ENCODE data around the gene SFRP2.

The SFRP2 gene

DNA sequence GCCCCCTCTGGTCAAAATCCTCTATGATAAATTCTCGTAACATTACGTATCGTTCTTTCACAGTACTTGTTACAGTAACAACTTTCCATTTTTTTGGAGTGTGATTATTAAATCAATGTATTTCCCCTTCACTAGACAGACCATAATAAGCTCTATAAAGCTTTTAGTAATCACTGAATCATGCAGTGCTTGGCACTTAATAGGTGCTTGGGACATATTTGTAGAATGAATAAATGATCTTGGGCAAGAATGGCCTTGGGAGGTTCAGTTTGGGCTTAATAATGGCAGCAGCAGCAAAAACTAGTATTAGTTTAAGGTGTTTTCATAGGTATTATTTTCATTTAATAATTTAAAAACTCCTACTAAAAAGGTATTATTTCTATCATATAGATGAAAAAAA, 33.4 kb upstream of the SFRP2 start:
- Histone ChIP-seq H3K4me3 (ENCODE audit: low read depth in 1 of 5, low read length in 5 of 5) (no peak overlapping the region), H3K27ac (ENCODE audit: low read depth, low read length) (no peak overlapping the region), H3K9me3 (ENCODE audit: control insufficient read depth in 5 of 5, low read length in 5 of 5) (no peaks in the 10 kb centered on the region), H3K36me3 (ENCODE audit: control insufficient read depth in 5 of 5, insufficient read depth in 5 of 5, low read length in 5 of 5) (no peaks in the 10 kb centered on the region), H3K4me1 (ENCODE audit: control insufficient read depth in 5 of 5, insufficient read depth in 5 of 5, low read length in 5 of 5) (no peaks in the 10 kb centered on the region), H3K9ac (ENCODE audit: low read length in 5 of 5) (no peak overlapping the region), H3K27me3 (ENCODE audit: control insufficient read depth in 5 of 5, insufficient read depth in 4 of 5, low read length in 5 of 5) (peaks cover 0 to 2% (median 0%) of the 10 kb centered on the region in 5 donors)

DNA sequence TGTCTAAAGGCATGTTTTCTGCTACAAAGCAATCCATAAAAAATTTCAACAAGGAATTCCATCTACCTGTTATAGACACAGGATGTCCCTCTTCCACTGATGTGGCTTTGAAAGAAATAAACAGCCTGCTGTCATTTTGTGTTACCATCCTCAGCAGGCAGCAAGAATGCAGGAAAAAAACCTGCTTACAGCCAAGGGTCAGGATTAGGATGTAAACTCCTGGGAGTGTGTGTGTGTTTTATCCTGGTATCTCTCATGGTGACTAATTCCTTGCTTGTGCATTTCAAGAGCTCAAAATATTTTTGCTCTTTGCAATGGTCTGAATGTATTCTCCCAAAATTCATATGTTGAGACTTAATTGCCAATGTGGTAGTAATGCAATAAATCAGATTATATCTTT, 28.6 kb upstream of the SFRP2 start:
- no peaks in the 10 kb centered on the region for H3K36me3 ChIP-seq (ENCODE audit: control insufficient read depth in 5 of 5, insufficient read depth in 5 of 5, low read length in 5 of 5)

DNA sequence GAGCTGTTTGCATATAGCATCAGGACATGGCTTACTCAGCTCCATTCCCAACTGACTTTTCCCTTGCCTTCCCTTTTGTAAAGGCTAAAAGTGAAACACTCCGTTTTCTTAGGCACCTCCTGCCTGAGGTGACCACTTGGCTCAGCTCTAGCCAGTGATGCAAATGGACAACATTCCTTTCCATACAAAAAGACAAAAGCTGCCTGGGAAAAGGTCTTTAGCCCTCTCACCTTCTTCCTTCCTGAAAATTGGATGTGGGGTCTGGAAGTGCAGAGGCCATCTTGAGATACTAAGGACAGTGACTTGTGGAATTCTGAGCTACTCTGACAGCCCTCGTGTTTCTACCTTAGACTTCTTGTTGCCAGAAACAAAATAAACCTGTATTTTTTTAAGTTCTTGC, 27.7 kb upstream of the SFRP2 start:
- H3K36me3 ChIP-seq (ENCODE audit: control insufficient read depth in 5 of 5, insufficient read depth in 5 of 5, low read length in 5 of 5): no peaks in the 10 kb centered on the region
- no peak overlapping the region for H3K4me3 ChIP-seq (ENCODE audit: low read depth in 1 of 5, low read length in 5 of 5)
- H3K9me3 ChIP-seq (ENCODE audit: control insufficient read depth in 5 of 5, low read length in 5 of 5): no peaks in the 10 kb centered on the region
- peaks cover 0 to 5% (median 0%) of the 10 kb centered on the region in 5 donors for H3K4me1 ChIP-seq (ENCODE audit: control insufficient read depth in 5 of 5, insufficient read depth in 5 of 5, low read length in 5 of 5)
- no peak overlapping the region for H3K9ac ChIP-seq (ENCODE audit: low read length in 5 of 5)
- H3K27ac ChIP-seq (ENCODE audit: low read depth, low read length): no peak overlapping the region
- peaks cover 0 to 2% (median 0%) of the 10 kb centered on the region in 5 donors for H3K27me3 ChIP-seq (ENCODE audit: control insufficient read depth in 5 of 5, insufficient read depth in 4 of 5, low read length in 5 of 5)

More for the DNA sequence above, 28.6 kb upstream of the SFRP2 start:
- peaks cover 0 to 5% (median 0%) of the 10 kb centered on the region in 5 donors for H3K4me1 ChIP-seq (ENCODE audit: control insufficient read depth in 5 of 5, insufficient read depth in 5 of 5, low read length in 5 of 5)
- no peak overlapping the region for H3K27ac ChIP-seq (ENCODE audit: low read depth, low read length)
- H3K9me3 ChIP-seq (ENCODE audit: control insufficient read depth in 5 of 5, low read length in 5 of 5): no peaks in the 10 kb centered on the region
- H3K27me3 ChIP-seq (ENCODE audit: control insufficient read depth in 5 of 5, insufficient read depth in 4 of 5, low read length in 5 of 5): peaks cover 0 to 2% (median 0%) of the 10 kb centered on the region in 5 donors
- no peak overlapping the region for H3K4me3 ChIP-seq (ENCODE audit: low read depth in 1 of 5, low read length in 5 of 5)
- no peak overlapping the region for H3K9ac ChIP-seq (ENCODE audit: low read length in 5 of 5)

DNA sequence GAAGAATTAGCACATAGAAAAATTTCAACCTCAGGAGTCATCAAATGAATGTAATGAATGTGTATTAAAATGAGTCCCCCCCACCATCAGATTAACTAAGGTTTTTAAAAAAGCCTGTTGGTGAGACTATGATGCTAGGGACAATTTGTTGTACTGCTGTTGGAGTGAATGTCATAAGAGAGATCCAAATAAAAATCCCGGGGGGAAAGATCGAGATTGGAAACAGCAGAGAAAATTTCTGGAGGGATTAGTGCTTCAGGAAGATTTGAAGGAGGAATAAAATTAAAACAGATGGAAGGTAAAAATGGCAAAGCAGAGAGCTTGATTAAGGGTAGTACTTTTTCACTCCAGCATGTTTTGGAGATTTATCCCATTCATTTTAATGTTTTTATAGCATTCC, 25.9 kb upstream of the SFRP2 start:
- Histone ChIP-seq H3K4me1 (ENCODE audit: control insufficient read depth in 5 of 5, insufficient read depth in 5 of 5, low read length in 5 of 5) (peaks cover 0 to 5% (median 0%) of the 10 kb centered on the region in 5 donors), H3K36me3 (ENCODE audit: control insufficient read depth in 5 of 5, insufficient read depth in 5 of 5, low read length in 5 of 5) (no peaks in the 10 kb centered on the region), H3K9ac (ENCODE audit: low read length in 5 of 5) (no peak overlapping the region), H3K27me3 (ENCODE audit: control insufficient read depth in 5 of 5, insufficient read depth in 4 of 5, low read length in 5 of 5) (peaks cover 0 to 2% (median 0%) of the 10 kb centered on the region in 5 donors), H3K27ac (ENCODE audit: low read depth, low read length) (no peak overlapping the region), H3K4me3 (ENCODE audit: low read depth in 1 of 5, low read length in 5 of 5) (no peak overlapping the region), H3K9me3 (ENCODE audit: control insufficient read depth in 5 of 5, low read length in 5 of 5) (no peaks in the 10 kb centered on the region)

DNA sequence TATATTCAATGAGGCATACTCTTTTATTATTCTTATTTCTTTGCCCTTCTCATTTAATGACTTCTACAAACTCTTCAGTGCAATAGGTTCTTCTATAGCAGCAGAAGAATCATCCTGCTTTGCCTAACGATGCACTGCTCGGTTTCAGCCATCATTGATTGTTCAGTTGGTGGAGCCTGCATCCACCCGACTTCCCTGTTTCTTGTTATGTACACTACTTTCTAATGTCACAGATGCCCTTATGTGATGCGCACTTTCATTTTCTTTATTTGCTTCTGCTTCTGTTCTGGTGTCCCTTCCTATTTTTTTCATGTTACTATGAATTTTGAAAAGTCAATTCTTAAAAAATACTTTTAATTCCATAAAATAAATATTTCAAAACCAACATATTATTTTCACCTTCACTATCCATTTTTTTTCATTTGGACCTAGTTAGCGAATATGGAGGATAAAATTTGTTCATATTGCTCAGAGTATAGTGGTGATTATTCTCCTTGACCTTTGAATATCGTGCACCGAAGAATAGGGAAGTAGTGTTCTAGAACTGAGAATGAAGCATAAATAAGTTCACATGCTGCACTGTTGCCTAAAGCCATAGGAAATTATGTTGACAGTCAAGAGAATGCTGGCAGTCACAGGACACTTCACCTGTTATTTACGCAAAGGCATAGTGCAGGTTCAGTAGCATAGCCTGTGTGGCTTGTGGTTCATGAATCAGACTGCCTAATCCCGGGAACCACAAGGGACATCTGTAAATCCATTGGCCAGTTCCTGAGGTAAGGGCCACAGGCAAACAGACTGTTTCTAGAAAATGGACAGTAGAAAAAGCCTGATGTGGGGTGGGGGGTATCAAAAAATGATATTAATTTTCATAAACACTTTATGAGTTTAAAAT, 21.3 kb upstream of the SFRP2 start:
- Histone ChIP-seq H3K27ac (ENCODE audit: low read depth, low read length) (no peak overlapping the region), H3K36me3 (ENCODE audit: control insufficient read depth in 5 of 5, insufficient read depth in 5 of 5, low read length in 5 of 5) (no peaks in the 10 kb centered on the region), H3K4me3 (ENCODE audit: low read depth in 1 of 5, low read length in 5 of 5) (no peak overlapping the region), H3K9ac (ENCODE audit: low read length in 5 of 5) (no peak overlapping the region), H3K9me3 (ENCODE audit: control insufficient read depth in 5 of 5, low read length in 5 of 5) (no peaks in the 10 kb centered on the region), H3K27me3 (ENCODE audit: control insufficient read depth in 5 of 5, insufficient read depth in 4 of 5, low read length in 5 of 5) (no peaks in the 10 kb centered on the region), H3K4me1 (ENCODE audit: control insufficient read depth in 5 of 5, insufficient read depth in 5 of 5, low read length in 5 of 5) (peaks cover 0 to 5% (median 0%) of the 10 kb centered on the region in 5 donors)

DNA sequence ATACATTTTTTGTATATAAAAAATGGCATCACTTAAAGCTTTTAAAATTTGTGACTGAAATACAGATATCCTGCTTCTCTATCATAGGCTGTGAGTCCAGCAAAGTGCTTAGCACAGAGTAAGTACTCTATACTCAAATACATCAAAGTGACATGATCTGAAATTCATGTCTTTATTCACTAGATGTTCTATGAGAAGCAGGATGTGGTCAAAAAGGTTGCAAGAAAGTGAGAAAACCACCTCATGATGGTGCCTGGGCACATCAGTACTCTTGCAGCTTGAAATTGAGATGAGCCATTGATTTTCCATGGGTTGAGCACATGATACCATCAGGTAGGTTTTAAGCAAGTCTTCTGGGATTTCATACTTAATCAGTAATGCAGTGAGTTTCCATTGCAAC, 20.4 kb upstream of the SFRP2 start:
- H3K9ac ChIP-seq (ENCODE audit: low read length in 5 of 5): no peak overlapping the region
- H3K27ac ChIP-seq (ENCODE audit: low read depth, low read length): no peak overlapping the region

DNA sequence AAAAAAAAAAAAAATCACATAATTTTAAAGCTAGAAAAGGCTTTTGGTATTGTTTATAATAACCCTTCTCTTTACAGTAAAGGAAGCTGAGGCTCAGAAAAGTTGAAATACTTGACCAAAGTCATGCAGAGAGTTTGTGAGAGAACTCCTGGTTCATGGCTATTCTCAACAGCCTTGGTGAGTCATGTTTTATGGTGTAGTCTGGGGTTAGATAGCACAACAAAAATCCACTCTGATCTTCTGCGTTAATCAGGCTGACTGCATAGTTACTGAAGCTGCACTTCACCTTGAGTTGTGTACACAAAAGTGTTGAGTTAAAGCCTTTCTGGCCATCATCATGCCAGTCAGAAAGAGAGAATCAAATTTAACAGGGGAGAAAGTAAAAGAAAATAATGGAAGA, 19.3 kb upstream of the SFRP2 start:
- H3K27me3 ChIP-seq (ENCODE audit: control insufficient read depth in 5 of 5, insufficient read depth in 4 of 5, low read length in 5 of 5): no peaks in the 10 kb centered on the region
- no peak overlapping the region for H3K9ac ChIP-seq (ENCODE audit: low read length in 5 of 5)
- no peaks in the 10 kb centered on the region for H3K9me3 ChIP-seq (ENCODE audit: control insufficient read depth in 5 of 5, low read length in 5 of 5)
- no peaks in the 10 kb centered on the region for H3K36me3 ChIP-seq (ENCODE audit: control insufficient read depth in 5 of 5, insufficient read depth in 5 of 5, low read length in 5 of 5)
- H3K27ac ChIP-seq (ENCODE audit: low read depth, low read length): no peak overlapping the region
- no peak overlapping the region for H3K4me3 ChIP-seq (ENCODE audit: low read depth in 1 of 5, low read length in 5 of 5)
- peaks cover 0 to 5% (median 0%) of the 10 kb centered on the region in 5 donors for H3K4me1 ChIP-seq (ENCODE audit: control insufficient read depth in 5 of 5, insufficient read depth in 5 of 5, low read length in 5 of 5)

More for the DNA sequence above, 20.4 kb upstream of the SFRP2 start:
- Histone ChIP-seq H3K27me3 (ENCODE audit: control insufficient read depth in 5 of 5, insufficient read depth in 4 of 5, low read length in 5 of 5) (no peaks in the 10 kb centered on the region), H3K36me3 (ENCODE audit: control insufficient read depth in 5 of 5, insufficient read depth in 5 of 5, low read length in 5 of 5) (no peaks in the 10 kb centered on the region), H3K9me3 (ENCODE audit: control insufficient read depth in 5 of 5, low read length in 5 of 5) (no peaks in the 10 kb centered on the region), H3K4me1 (ENCODE audit: control insufficient read depth in 5 of 5, insufficient read depth in 5 of 5, low read length in 5 of 5) (peaks cover 0 to 5% (median 0%) of the 10 kb centered on the region in 5 donors), H3K4me3 (ENCODE audit: low read depth in 1 of 5, low read length in 5 of 5) (no peak overlapping the region)

DNA sequence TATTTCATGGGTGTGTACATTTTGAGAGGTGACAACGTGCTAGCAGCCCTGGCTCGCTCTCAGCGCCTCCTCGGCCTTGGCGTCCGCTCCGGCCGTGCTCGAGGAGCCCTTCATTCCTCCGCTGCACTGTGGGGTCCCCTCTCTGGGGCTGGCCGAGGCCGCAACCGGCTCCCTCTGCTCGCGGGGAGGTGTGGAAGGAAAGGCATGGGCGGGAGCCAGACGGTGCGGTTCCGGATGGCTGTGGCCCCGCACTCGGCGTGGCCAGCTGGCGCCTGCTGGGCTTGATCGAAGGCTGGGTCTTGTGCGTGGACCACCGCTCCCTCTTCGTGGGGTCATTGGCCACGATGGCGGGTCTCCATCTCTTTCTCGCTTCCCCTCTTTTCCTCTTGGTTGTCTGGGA, 17.2 kb upstream of the SFRP2 start:
- no peaks in the 10 kb centered on the region for H3K36me3 ChIP-seq (ENCODE audit: control insufficient read depth in 5 of 5, insufficient read depth in 5 of 5, low read length in 5 of 5)
- H3K9me3 ChIP-seq (ENCODE audit: control insufficient read depth in 5 of 5, low read length in 5 of 5): no peaks in the 10 kb centered on the region
- peaks cover 0 to 8% (median 0%) of the 10 kb centered on the region in 5 donors for H3K4me1 ChIP-seq (ENCODE audit: control insufficient read depth in 5 of 5, insufficient read depth in 5 of 5, low read length in 5 of 5)
- no peak overlapping the region for H3K4me3 ChIP-seq (ENCODE audit: low read depth in 1 of 5, low read length in 5 of 5)
- no peak overlapping the region for H3K27ac ChIP-seq (ENCODE audit: low read depth, low read length)
- no peaks in the 10 kb centered on the region for H3K27me3 ChIP-seq (ENCODE audit: control insufficient read depth in 5 of 5, insufficient read depth in 4 of 5, low read length in 5 of 5)
- no peak overlapping the region for H3K9ac ChIP-seq (ENCODE audit: low read length in 5 of 5)

DNA sequence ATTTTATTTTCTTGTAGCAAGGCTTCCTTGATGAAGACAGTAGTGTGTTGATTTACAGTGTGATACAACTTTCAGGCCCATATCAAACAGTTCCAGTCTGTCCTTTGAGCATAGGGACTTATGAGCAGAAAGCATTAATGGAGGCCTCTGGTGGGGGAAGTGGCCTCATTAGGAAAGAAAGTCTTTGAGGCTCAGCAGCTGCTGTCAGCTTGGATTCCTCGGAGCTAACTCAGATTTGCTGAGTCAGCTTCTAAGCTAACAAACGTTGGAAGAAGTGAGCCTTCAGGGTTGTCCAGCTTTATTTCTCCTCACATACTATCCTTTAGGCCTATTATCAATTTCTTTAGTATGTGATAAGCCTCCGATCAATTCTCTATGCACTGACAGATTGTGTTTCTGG, 15.8 kb upstream of the SFRP2 start:
- peaks cover 0 to 8% (median 0%) of the 10 kb centered on the region in 5 donors for H3K4me1 ChIP-seq (ENCODE audit: control insufficient read depth in 5 of 5, insufficient read depth in 5 of 5, low read length in 5 of 5)
- H3K4me3 ChIP-seq (ENCODE audit: low read depth in 1 of 5, low read length in 5 of 5): no peak overlapping the region
- no peak overlapping the region for H3K9ac ChIP-seq (ENCODE audit: low read length in 5 of 5)
- H3K9me3 ChIP-seq (ENCODE audit: control insufficient read depth in 5 of 5, low read length in 5 of 5): no peaks in the 10 kb centered on the region
- H3K27me3 ChIP-seq (ENCODE audit: control insufficient read depth in 5 of 5, insufficient read depth in 4 of 5, low read length in 5 of 5): no peaks in the 10 kb centered on the region
- H3K36me3 ChIP-seq (ENCODE audit: control insufficient read depth in 5 of 5, insufficient read depth in 5 of 5, low read length in 5 of 5): no peaks in the 10 kb centered on the region
- H3K27ac ChIP-seq (ENCODE audit: low read depth, low read length): no peak overlapping the region

DNA sequence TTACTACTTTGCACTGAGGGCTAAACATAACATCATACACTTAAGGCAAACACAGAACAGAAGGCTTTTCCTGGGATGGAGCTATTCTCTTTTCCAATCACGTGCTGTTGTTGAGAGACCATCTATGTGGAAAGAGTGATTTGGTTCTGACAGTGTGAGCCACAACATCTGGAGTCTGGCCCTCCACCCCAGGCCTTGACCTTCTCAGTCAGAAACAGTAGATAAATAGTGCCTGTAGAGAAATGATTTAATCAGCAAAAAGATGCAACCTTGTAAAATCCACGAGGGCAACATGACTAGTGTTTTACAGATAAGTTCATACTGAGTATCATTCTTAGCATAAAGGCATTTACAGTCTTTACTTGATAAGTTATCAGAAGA, 10.8 kb upstream of the SFRP2 start:
- peaks cover 0 to 12% (median 2%) of the 10 kb centered on the region in 5 donors for H3K4me1 ChIP-seq (ENCODE audit: control insufficient read depth in 5 of 5, insufficient read depth in 5 of 5, low read length in 5 of 5)
- H3K9ac ChIP-seq (ENCODE audit: low read length in 5 of 5): no peak overlapping the region
- H3K4me3 ChIP-seq (ENCODE audit: low read depth in 1 of 5, low read length in 5 of 5): no peak overlapping the region
- no peaks in the 10 kb centered on the region for H3K36me3 ChIP-seq (ENCODE audit: control insufficient read depth in 5 of 5, insufficient read depth in 5 of 5, low read length in 5 of 5)
- H3K27ac ChIP-seq (ENCODE audit: low read depth, low read length): no peak overlapping the region
- H3K27me3 ChIP-seq (ENCODE audit: control insufficient read depth in 5 of 5, insufficient read depth in 4 of 5, low read length in 5 of 5): no peaks in the 10 kb centered on the region
- H3K9me3 ChIP-seq (ENCODE audit: control insufficient read depth in 5 of 5, low read length in 5 of 5): no peaks in the 10 kb centered on the region

Measured in subcutaneous abdominal adipose tissue (tissue), 5 donors.